Stimulated activated naive CD8-positive, alpha-beta T cell treated with anti-CD3 and anti-CD28 coated beads, Interleukin-15, amount 100 ng/mL, for 72 hours (primary cell): ENCODE data around the gene DAO.
"Not testable (repeated sequence)": the region's sequence is repeated elsewhere in the genome, so short reads cannot be mapped to it uniquely, and the experiment has no call there.

Experiments used
- ATAC-seq: fragments of 150-1000 bp; cut with Tn5 transposase; 2 replicates; pipeline ENCODE4 v1.10.0; 2021; ENCODE audit warnings: mild to moderate bottlenecking, moderate library complexity
- DNase-seq, 2 donors: peaks; one replicate each; pipeline ENCODE4 v3.0.0; 2021 to 2022
- H3K27ac Mint-ChIP-seq, 2 donors: one replicate each; pipeline ENCODE4 v1.8.0; 2022; ENCODE audit warnings: mild to moderate bottlenecking in 2 of 2, mixed read lengths in 2 of 2, moderate library complexity in 2 of 2
- H3K27me3 Mint-ChIP-seq: one replicate; pipeline ENCODE4 v1.8.0; 2022; ENCODE audit warnings: mixed read lengths
- H3K4me1 Mint-ChIP-seq: one replicate; pipeline ENCODE4 v1.8.0; 2022; ENCODE audit warnings: mild to moderate bottlenecking, mixed read lengths
- H3K4me3 Mint-ChIP-seq, 2 donors: one replicate each; pipeline ENCODE4 v1.8.0; 2022; ENCODE audit warnings: mild to moderate bottlenecking in 2 of 2, mixed read lengths in 2 of 2, moderate library complexity in 1 of 2
- H3K9me3 Mint-ChIP-seq, 2 donors: one replicate each; pipeline ENCODE4 v1.8.0; 2022; ENCODE audit warnings: mixed read lengths in 2 of 2

DAO gene

GRCh38 chr12:108856428-108857157, 23.3 kb upstream of the DAO start:
- H3K4me3 Mint-ChIP-seq, result peak overlapping the region; percentile 83
- peaks cover 55% of the 10 kb centered on the region for H3K4me1 Mint-ChIP-seq
- H3K27ac Mint-ChIP-seq, result peak overlapping the region; percentile 87 to 93
- H3K27me3 Mint-ChIP-seq, result no peaks in the 10 kb centered on the region
- H3K9me3 Mint-ChIP-seq, result peaks cover 5 to 6% of the 10 kb centered on the region in 2 donors
- ATAC-seq (peak; percentile 60), DNase-seq (peak; percentile 53 to 61)

DNA sequence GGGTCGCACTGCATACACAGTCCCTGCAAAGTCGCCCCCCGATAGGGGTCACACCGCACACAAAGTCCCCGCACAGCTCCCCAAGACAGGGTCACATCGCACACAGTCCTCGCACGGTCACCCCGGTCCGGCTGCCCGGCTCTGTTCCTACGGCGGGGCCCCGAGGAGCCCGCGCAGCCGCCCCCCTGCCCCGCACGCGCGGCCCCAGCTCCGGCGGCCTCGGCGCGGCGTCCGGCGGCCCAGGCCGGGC, 22.8 kb upstream of the DAO start:
- H3K9me3 Mint-ChIP-seq, result peaks cover 5 to 6% of the 10 kb centered on the region in 2 donors
- DNase-seq (no peak), ATAC-seq (no peak)
- H3K27me3 Mint-ChIP-seq, result no peaks in the 10 kb centered on the region
- H3K4me1 Mint-ChIP-seq, result peaks cover 55% of the 10 kb centered on the region
- H3K4me3 Mint-ChIP-seq, result peak overlapping the region; percentile 83
- peak overlapping the region; percentile 87 to 93 for H3K27ac Mint-ChIP-seq

DNA sequence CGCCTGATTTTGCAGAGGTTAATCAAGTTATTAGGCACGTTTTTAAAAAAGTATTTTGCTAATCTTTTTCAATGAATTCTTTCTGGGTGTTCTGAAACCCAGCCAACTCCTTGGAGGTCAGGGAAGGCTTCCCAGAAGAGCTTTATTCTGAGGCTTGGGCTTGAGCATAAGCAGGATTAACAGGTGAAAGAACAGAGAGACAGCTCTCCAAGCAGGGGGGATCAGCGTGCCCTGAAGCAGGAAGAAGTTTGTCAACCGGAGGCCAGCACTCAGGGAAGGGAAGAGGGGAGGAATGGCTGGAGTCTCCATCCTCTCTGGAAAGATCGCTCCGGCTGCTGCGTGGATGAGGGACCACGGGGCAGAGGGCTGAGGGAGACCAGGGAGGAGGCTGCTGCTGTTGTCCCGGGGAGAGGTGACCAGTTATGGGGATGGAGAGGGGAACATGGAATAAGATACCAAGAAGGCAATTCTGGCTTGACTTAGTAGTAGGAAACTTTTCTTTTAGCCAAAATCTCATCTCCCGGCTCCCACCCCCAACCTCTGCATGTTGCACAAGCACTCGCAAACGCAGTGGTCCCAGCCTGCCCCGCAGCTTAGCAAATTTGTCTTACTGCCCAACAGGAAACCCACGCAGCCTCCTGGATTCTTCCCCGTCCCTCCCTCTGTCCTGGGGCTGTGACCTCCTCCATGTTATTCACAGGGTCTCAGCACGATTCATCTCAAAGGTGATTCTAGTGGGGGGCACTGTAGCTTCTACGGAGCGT, 21.4 kb upstream of the DAO start:
- Mint-ChIP-seq H3K27ac (peak overlapping the region; percentile 95 to 99), H3K9me3 (peaks cover 5 to 6% of the 10 kb centered on the region in 2 donors), H3K4me1 (peaks cover 46% of the 10 kb centered on the region), H3K4me3 (peak overlapping the region; percentile 91 to 93), H3K27me3 (no peaks in the 10 kb centered on the region)
- ATAC-seq (no peak), DNase-seq (peak in 1 of 2 donors; percentile 5)

- not testable (repeated sequence) for ATAC-seq, H3K27me3 Mint-ChIP-seq, H3K27ac Mint-ChIP-seq, H3K9me3 Mint-ChIP-seq, DNase-seq
- Mint-ChIP-seq H3K4me3 (peak overlapping the region; percentile 91 to 93), H3K4me1 (peaks cover 40% of the 10 kb centered on the region)
These were observed 20.6 kb upstream of the DAO start for GRCh38 chr12:108859141-108859922.

DNA sequence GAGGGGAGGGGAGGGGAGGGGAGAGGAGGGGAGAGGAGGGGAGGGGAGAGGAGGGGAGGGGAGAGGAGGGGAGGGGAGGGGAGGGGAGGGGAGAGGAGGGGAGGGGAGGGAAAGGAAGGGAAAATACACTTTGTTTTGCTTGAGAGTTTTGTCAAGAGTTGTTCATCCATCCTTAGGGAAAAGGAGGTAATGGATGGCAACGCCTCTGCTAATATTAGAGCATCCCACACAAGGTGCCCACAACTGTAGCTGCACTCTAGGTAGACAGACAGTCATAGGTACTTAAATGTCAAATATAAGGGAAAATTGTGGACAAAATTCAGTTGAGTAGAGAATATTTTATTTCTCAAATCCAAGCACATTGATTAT, 20.0 kb upstream of the DAO start:
- no peak for ATAC-seq
- Mint-ChIP-seq H3K9me3 (peaks cover 5% of the 10 kb centered on the region in 2 donors), H3K4me3 (no peak overlapping the region), H3K27ac (no peak overlapping the region), H3K27me3 (no peaks in the 10 kb centered on the region), H3K4me1 (peaks cover 36% of the 10 kb centered on the region)
- no peak for DNase-seq

GRCh38 chr12:108860443-108860842, 19.4 kb upstream of the DAO start:
- H3K9me3 Mint-ChIP-seq, result no peaks in the 10 kb centered on the region
- no peaks in the 10 kb centered on the region for H3K27me3 Mint-ChIP-seq
- DNase-seq, result no peak
- peaks cover 32% of the 10 kb centered on the region for H3K4me1 Mint-ChIP-seq
- H3K4me3 Mint-ChIP-seq, result no peak overlapping the region
- ATAC-seq, result no peak
- H3K27ac Mint-ChIP-seq, result no peak overlapping the region

- no peaks in the 10 kb centered on the region for H3K9me3 Mint-ChIP-seq
- H3K4me1 Mint-ChIP-seq, result peaks cover 17% of the 10 kb centered on the region
- no peak overlapping the region for H3K4me3 Mint-ChIP-seq
- no peak for ATAC-seq
- no peaks in the 10 kb centered on the region for H3K27me3 Mint-ChIP-seq
- H3K27ac Mint-ChIP-seq, result no peak overlapping the region
- DNase-seq, result no peak
These were observed 17.9 kb upstream of the DAO start for GRCh38 chr12:108861878-108862587.

DNA sequence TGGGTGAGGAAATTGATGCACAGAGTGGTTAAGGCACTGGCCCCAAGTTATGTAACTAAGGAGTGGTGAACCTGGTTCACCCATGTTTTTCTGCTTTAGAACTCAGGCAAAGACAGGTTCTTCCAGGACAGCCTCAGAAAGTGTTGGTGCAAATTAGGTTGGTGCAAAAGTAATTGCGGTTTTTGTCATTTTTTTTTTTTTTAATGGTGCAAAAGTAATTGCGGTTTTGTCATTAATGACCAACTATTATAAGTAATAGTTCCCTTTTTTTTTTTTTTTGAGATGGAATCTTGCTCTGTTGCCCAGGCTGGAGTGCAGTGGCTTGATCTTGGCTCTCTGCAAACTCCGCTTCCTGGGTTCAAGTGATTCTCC, 17.3 kb upstream of the DAO start:
- H3K9me3 Mint-ChIP-seq, result no peaks in the 10 kb centered on the region
- DNase-seq (no peak), ATAC-seq (no peak)
- no peaks in the 10 kb centered on the region for H3K27me3 Mint-ChIP-seq
- no peak overlapping the region for H3K4me3 Mint-ChIP-seq
- H3K27ac Mint-ChIP-seq, result no peak overlapping the region
- H3K4me1 Mint-ChIP-seq, result peaks cover 17% of the 10 kb centered on the region

DNA sequence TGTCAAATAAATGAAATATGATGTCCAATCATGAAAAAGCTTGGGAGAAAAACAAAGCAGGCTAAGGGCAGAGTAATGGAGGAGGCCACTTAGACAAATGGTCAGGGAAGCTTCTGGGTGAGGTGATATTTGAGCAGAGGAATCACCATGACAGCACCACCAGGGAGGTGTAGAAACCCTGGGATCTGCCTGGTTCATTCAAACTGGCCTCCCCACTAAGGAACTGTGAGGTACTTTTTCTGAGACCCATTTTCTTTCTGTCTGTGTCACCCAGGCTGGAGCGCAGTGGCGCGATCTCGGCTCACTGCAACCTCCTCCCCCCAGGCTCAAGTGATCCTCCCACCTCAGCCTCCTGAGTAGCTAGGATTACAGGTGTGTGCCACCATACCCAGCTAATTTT, 14.7 kb upstream of the DAO start:
- Mint-ChIP-seq H3K9me3 (no peaks in the 10 kb centered on the region), H3K27me3 (no peaks in the 10 kb centered on the region), H3K4me3 (no peak overlapping the region), H3K27ac (peak overlapping the region in 1 of 2 donors; percentile 13), H3K4me1 (no peaks in the 10 kb centered on the region)
- DNase-seq (no peak), ATAC-seq (no peak)

DNA sequence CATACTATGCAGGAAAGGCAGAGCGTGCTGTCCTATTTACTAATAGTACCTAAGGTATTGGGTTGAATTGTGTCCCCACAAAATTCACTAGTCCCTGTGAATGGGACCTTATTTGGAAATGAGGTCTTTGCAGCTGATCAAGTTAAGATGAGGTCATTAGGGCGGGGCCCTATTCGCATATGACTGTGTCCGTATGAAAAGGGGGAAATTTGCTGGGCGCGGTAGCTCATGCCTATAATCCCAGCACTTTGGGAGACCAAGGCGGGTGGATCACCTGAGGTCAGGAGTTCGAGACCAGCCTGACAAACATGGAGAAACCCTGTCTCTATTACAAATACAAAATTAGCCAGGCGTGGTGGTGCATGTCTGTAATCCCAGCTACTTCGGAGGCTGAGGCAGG, 13.8 kb upstream of the DAO start:
- not testable (repeated sequence) for H3K9me3 Mint-ChIP-seq, H3K4me1 Mint-ChIP-seq

DNA sequence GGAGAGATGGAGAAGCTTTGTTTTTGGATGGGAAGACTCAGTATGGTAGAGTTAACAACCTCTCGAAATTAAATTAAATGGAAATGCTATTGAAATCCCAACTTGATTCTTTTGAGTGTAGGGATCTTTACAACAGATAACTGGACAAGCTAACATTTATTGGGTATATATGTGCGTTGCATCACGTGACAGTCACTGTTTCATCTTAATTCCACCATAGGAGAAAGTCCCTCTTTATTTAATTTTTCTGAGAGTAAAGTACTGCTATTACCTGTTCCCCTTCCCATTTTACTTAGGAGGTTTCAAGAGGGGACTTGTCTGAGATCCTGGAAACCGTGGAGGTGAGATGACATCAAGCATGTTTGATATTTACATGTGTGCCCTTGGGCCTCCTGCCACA, 11.1 kb upstream of the DAO start:
- H3K4me3 Mint-ChIP-seq, result no peak overlapping the region
- ATAC-seq (no peak), DNase-seq (no peak)
- H3K27ac Mint-ChIP-seq, result no peak overlapping the region
- H3K4me1 Mint-ChIP-seq, result no peaks in the 10 kb centered on the region
- no peaks in the 10 kb centered on the region for H3K27me3 Mint-ChIP-seq
- H3K9me3 Mint-ChIP-seq, result no peaks in the 10 kb centered on the region

More for the DNA sequence above, 13.8 kb upstream of the DAO start:
- H3K27me3 Mint-ChIP-seq, DNase-seq, H3K27ac Mint-ChIP-seq, H3K4me3 Mint-ChIP-seq, ATAC-seq: not testable (repeated sequence)

GRCh38 chr12:108875280-108875679, 4.6 kb upstream of the DAO start:
- H3K27me3 Mint-ChIP-seq, result peaks cover 8% of the 10 kb centered on the region
- H3K27ac Mint-ChIP-seq, result peak overlapping the region in 1 of 2 donors; percentile 53
- no peak for ATAC-seq
- H3K9me3 Mint-ChIP-seq, result no peaks in the 10 kb centered on the region
- no peak overlapping the region for H3K4me3 Mint-ChIP-seq
- H3K4me1 Mint-ChIP-seq, result no peaks in the 10 kb centered on the region
- no peak for DNase-seq

DNA sequence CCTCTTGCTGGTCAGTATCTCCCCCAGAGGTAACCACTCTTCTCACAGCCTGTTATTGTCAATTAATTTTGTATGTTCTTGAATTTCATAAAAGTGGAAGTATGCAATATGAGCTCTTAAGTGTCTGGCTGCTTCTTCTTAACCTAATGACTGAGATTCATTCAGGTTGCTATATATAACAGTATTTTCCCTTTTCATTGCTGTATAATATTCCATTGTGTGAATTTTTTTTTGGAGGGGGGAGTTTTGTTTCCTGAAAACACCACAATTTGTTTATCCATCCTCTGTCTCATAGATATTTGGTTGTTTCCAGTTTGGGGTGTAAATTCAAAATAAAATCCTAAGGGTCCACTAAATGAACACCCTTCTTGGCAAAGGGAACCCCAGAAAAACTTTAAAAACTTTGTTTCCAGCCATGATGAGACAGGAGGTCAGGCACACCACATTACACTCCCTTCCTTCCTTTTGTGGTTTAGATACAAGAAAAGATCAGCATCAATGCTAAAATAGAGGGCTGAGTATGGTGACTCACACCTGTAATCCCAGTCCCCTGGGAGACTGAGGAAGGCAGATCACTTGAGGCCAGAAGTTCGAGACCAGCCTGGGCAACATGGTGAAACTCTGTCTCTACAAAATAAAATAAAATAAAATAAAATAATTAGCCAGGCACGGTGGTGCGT, 4.1 kb upstream of the DAO start:
- Mint-ChIP-seq H3K27me3 (peaks cover 8% of the 10 kb centered on the region), H3K4me1 (no peaks in the 10 kb centered on the region), H3K9me3 (no peaks in the 10 kb centered on the region), H3K4me3 (no peak overlapping the region), H3K27ac (no peak overlapping the region)
- no peak for DNase-seq
- no peak for ATAC-seq

DNA sequence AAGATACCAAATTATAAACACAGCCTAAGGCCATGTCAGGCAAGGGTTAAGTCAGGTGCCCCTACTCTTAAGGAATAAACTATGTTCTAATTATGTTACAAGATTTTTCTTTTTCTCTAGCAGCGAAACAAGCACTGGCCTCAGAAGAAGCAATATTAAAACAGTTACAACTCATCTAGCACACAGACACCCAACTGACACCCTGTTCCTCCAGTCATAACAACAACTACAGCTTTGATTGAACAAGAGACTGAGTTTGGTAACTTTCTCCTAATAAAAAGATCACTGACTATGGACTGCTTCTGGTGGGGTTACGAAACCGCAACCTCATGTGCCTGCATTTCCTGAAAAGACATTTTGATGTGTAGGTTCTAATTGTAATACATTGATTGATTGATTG, 3.3 kb upstream of the DAO start:
- Mint-ChIP-seq H3K4me1 (no peaks in the 10 kb centered on the region), H3K9me3 (no peaks in the 10 kb centered on the region), H3K27ac (no peak overlapping the region), H3K4me3 (no peak overlapping the region), H3K27me3 (peaks cover 8% of the 10 kb centered on the region)
- DNase-seq, result no peak
- no peak for ATAC-seq

GRCh38 chr12:108881953-108882352, 2.1 kb downstream of the DAO start:
- ATAC-seq (no peak), DNase-seq (no peak)
- Mint-ChIP-seq H3K27ac (no peak overlapping the region), H3K4me1 (no peaks in the 10 kb centered on the region), H3K9me3 (no peaks in the 10 kb centered on the region), H3K4me3 (no peak overlapping the region), H3K27me3 (peaks cover 8% of the 10 kb centered on the region)
